HG03521 (cell line): ENCODE results near the gene BRIX1.
"Not testable (repeated sequence)": the region's sequence is repeated elsewhere in the genome, so short reads cannot be mapped to it uniquely, and the experiment has no call there.

Experiments
- ATAC-seq: cut with Tn5 transposase; IDR thresholded peaks from one replicate; pipeline ENCODE4 v1.9.1; 2021; ENCODE audit warnings: mild to moderate bottlenecking, moderate library complexity; ENCODE audit not compliant: unreplicated experiment

BRIX1 gene

GRCh38 chr5:34957857-34958690, 42.6 kb downstream of the BRIX1 start:
- ATAC-seq = no peak

DNA sequence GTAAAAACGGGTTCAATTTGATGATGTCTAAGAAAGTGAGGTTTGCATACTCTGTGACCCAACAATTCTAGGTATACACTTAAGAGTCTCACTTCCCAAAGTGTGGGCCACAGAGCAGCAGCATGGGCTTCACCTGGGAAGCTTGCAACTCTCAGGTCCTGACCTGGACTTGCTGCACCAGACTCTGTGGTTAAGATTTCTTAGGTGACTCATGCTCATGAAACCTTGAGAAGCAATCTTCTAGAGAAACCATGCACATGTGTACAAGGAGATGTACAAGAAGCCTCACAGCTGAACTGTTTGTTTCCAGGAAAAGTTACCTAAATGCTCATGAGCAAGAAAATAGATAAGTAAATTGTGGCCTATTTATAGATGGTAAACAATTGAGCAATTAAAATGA, 43.8 kb downstream of the BRIX1 start:
- peak; percentile 86 for ATAC-seq

DNA sequence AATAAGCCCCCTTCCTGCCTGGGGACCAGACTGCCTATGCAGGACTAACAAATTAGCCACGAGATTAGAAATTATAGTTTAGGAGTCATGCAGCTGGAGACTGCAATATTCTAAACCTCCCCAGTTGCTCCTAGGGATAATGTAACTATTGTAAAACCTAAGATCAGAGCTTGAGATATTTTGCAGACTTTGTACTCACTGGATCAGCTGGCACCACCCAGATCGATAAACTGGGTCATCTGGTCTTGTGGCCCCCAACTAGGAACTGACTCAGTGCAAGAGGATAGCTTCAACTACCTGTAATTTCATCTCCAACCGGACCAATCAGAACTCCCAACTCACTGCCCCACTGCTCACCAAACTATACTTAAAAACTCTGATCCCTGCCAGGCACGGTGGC, 52.0 kb downstream of the BRIX1 start:
- no peak for ATAC-seq

DNA sequence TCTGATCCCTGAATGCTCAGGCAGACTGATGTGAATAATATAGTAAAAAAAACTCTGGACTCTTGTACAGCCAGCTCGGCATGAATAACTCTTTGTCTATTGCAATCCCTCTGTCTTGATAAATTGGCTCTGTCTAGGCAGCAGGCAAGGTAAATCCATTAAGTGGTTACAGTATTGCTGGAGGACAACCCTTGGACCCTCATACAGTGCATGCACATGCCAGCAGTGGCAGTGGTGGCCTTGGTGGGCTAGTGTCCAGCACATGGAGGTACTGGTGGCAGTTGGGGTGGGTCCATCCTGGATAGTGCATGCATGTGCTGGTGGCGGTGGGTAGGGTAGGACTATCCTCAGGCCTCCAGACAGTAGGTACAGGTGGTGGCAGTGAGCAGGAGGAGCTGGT, 52.7 kb downstream of the BRIX1 start:
- no peak for ATAC-seq

DNA sequence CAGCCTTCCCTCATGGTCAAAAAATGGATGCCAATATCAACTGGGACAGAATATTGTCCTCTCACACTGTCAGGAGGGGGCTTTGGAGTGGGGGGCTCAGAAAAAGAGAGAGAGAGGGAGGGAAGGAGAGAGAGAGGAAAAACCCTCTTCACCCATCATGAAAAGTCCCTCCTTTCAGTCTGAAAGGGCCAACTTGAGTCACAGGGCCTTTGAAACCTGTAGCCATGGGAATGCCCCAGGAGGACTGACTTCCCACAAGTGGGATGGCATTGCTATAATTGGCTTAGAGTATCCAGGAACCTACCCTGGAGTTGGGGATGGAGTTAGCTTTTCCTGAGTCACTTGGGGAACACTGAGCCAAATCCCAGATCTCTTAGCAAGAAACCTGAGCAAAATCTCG, 55.0 kb downstream of the BRIX1 start:
- ATAC-seq = no peak

DNA sequence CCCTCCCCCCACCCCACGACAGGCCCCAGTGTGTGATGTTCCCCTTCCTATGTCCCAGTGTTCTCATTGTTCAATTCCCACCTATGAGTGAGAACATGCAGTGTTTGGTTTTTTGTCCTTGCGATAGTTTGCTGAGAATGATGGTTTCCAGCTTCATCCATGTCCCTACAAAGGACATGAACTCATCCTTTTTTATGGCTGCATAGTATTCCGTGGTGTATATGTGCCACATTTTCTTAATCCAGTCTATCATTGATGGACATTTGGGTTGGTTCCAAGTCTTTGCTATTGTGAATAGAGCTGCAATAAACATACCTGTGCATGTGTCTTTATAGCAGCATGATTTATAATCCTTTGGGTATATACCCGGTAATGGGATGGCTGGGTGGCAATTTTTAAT, 56.1 kb downstream of the BRIX1 start:
- not testable (repeated sequence) for ATAC-seq
